Measurements from ENCODE around the gene KIAA0232.

- no peak for TF ChIP-seq MAX (IDR thresholded peaks at IDR 0.05; ENCODE audit: low read depth, low read length)
- TF ChIP-seq, protein P1, sequence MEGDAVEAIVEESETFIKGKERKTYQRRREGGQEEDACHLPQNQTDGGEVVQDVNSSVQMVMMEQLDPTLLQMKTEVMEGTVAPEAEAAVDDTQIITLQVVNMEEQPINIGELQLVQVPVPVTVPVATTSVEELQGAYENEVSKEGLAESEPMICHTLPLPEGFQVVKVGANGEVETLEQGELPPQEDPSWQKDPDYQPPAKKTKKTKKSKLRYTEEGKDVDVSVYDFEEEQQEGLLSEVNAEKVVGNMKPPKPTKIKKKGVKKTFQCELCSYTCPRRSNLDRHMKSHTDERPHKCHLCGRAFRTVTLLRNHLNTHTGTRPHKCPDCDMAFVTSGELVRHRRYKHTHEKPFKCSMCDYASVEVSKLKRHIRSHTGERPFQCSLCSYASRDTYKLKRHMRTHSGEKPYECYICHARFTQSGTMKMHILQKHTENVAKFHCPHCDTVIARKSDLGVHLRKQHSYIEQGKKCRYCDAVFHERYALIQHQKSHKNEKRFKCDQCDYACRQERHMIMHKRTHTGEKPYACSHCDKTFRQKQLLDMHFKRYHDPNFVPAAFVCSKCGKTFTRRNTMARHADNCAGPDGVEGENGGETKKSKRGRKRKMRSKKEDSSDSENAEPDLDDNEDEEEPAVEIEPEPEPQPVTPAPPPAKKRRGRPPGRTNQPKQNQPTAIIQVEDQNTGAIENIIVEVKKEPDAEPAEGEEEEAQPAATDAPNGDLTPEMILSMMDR (IDR thresholded peaks at IDR 0.05 in 2 of 3, conservative IDR thresholded peaks at IDR 0.05 in 1 of 3; ENCODE audit: control insufficient read depth in 2 of 3, extremely low read depth in 1 of 3, insufficient read depth in 1 of 3, low read depth in 3 of 3, low read length in 3 of 3): no peak
- TF ChIP-seq, protein P2, sequence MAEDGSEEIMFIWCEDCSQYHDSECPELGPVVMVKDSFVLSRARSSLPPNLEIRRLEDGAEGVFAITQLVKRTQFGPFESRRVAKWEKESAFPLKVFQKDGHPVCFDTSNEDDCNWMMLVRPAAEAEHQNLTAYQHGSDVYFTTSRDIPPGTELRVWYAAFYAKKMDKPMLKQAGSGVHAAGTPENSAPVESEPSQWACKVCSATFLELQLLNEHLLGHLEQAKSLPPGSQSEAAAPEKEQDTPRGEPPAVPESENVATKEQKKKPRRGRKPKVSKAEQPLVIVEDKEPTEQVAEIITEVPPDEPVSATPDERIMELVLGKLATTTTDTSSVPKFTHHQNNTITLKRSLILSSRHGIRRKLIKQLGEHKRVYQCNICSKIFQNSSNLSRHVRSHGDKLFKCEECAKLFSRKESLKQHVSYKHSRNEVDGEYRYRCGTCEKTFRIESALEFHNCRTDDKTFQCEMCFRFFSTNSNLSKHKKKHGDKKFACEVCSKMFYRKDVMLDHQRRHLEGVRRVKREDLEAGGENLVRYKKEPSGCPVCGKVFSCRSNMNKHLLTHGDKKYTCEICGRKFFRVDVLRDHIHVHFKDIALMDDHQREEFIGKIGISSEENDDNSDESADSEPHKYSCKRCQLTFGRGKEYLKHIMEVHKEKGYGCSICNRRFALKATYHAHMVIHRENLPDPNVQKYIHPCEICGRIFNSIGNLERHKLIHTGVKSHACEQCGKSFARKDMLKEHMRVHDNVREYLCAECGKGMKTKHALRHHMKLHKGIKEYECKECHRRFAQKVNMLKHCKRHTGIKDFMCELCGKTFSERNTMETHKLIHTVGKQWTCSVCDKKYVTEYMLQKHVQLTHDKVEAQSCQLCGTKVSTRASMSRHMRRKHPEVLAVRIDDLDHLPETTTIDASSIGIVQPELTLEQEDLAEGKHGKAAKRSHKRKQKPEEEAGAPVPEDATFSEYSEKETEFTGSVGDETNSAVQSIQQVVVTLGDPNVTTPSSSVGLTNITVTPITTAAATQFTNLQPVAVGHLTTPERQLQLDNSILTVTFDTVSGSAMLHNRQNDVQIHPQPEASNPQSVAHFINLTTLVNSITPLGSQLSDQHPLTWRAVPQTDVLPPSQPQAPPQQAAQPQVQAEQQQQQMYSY (CRISPR knock-in tag; IDR thresholded peaks at IDR 0.05): no peak
- no peak for TF ChIP-seq EZH2 (IDR thresholded peaks at IDR 0.05; ENCODE audit: borderline replicate concordance, control insufficient read depth, low read depth, low read length)
- TF ChIP-seq RAD51 (IDR thresholded peaks at IDR 0.05): no peak
- TF ChIP-seq, protein P3, sequence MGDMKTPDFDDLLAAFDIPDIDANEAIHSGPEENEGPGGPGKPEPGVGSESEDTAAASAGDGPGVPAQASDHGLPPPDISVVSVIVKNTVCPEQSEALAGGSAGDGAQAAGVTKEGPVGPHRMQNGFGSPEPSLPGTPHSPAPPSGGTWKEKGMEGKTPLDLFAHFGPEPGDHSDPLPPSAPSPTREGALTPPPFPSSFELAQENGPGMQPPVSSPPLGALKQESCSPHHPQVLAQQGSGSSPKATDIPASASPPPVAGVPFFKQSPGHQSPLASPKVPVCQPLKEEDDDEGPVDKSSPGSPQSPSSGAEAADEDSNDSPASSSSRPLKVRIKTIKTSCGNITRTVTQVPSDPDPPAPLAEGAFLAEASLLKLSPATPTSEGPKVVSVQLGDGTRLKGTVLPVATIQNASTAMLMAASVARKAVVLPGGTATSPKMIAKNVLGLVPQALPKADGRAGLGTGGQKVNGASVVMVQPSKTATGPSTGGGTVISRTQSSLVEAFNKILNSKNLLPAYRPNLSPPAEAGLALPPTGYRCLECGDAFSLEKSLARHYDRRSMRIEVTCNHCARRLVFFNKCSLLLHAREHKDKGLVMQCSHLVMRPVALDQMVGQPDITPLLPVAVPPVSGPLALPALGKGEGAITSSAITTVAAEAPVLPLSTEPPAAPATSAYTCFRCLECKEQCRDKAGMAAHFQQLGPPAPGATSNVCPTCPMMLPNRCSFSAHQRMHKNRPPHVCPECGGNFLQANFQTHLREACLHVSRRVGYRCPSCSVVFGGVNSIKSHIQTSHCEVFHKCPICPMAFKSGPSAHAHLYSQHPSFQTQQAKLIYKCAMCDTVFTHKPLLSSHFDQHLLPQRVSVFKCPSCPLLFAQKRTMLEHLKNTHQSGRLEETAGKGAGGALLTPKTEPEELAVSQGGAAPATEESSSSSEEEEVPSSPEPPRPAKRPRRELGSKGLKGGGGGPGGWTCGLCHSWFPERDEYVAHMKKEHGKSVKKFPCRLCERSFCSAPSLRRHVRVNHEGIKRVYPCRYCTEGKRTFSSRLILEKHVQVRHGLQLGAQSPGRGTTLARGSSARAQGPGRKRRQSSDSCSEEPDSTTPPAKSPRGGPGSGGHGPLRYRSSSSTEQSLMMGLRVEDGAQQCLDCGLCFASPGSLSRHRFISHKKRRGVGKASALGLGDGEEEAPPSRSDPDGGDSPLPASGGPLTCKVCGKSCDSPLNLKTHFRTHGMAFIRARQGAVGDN (IDR thresholded peaks at IDR 0.05): no peak
- no peak for TF ChIP-seq CHD4 (IDR thresholded peaks at IDR 0.05)
- TF ChIP-seq, protein P4, sequence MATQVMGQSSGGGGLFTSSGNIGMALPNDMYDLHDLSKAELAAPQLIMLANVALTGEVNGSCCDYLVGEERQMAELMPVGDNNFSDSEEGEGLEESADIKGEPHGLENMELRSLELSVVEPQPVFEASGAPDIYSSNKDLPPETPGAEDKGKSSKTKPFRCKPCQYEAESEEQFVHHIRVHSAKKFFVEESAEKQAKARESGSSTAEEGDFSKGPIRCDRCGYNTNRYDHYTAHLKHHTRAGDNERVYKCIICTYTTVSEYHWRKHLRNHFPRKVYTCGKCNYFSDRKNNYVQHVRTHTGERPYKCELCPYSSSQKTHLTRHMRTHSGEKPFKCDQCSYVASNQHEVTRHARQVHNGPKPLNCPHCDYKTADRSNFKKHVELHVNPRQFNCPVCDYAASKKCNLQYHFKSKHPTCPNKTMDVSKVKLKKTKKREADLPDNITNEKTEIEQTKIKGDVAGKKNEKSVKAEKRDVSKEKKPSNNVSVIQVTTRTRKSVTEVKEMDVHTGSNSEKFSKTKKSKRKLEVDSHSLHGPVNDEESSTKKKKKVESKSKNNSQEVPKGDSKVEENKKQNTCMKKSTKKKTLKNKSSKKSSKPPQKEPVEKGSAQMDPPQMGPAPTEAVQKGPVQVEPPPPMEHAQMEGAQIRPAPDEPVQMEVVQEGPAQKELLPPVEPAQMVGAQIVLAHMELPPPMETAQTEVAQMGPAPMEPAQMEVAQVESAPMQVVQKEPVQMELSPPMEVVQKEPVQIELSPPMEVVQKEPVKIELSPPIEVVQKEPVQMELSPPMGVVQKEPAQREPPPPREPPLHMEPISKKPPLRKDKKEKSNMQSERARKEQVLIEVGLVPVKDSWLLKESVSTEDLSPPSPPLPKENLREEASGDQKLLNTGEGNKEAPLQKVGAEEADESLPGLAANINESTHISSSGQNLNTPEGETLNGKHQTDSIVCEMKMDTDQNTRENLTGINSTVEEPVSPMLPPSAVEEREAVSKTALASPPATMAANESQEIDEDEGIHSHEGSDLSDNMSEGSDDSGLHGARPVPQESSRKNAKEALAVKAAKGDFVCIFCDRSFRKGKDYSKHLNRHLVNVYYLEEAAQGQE (IDR thresholded peaks at IDR 0.05; ENCODE audit: low read depth, low read length): no peak
Measured at GRCh38 chr4:6815029-6815836, 32.7 kb downstream of the KIAA0232 start.

All from GM12878 (cell line).